ENCODE data around the gene DTX1. TPM values are rescaled to one million over a fixed set of nuclear protein-coding genes. Genes with fewer than 3 reads are reported as not detected.
A peak's percentile ranks its signal among the peaks of the same experiment; 100 is the strongest.

DTX1 gene
- total and polyA plus RNA-seq, 7 experiments from 2014 or later: 0.80 to 15.8 (median 4.5) TPM; not detected in 1

DNA sequence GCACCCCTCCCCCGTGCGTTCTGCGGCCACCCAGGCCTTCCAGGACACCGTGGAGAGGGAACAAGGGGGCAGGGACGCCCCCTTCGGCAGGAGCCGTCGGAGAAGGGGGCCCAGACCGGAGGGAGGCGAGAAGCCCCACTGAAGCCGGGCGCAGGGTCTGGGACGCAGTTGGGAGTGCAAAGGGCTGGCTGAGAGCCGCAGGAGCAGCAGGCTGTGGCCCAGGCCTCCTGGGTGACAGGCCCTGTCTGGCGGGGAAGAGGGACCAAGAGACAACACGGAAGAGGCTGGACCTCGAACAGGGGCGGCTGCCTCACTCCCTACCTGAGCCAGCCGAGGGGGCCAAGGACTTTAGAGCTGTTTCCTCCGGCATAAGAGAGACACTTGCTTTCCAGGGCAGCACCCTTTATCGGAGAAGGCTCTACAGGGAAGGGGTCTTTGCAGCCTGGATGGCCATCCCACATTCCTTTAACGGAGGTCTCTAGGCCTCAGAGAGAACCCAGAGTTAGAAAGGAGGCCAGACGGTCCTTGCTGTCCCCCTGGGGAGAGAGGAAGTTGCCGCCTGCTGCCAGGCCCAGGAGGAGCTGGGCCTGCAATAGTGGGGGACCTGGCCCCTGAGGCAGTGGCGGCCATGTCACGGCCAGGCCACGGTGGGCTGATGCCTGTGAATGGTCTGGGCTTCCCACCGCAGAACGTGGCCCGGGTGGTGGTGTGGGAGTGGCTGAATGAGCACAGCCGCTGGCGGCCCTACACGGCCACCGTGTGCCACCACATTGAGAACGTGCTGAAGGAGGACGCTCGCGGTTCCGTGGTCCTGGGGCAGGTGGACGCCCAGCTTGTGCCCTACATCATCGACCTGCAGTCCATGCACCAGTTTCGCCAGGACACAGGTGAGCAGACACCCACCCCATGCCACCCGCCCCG is 1.3 kb downstream of the DTX1 start:
- H3K4me1 Mint-ChIP-seq: peaks cover 0 to 54% (median 27%) of the 10 kb centered on the region in 7 donors
- ChIA-PET POLR2A (interaction anchor here (1.2 kb wide), 2 partner anchors 34 to 42 kb away, joined by 3 read pairs; no protein-coding TSS in a partner anchor), CTCF (no interaction called here)
- peaks cover 4 to 42% of the 10 kb centered on the region in 2 donors for H3K4me1 ChIP-seq (ENCODE audit: control insufficient read depth in 2 of 2, insufficient read depth in 2 of 2, low read length in 2 of 2)
- no peaks in the 10 kb centered on the region for H3K9me3 Mint-ChIP-seq
- peak overlapping the region; percentile 57 for H3K4me3 ChIP-seq (ENCODE audit: low read length)
- peaks cover 0 to 27% (median 0%) of the 10 kb centered on the region in 5 donors for H3K27me3 Mint-ChIP-seq
- H3K4me3 Mint-ChIP-seq: peak overlapping the region in 1 of 10 donors; percentile 74
- intact Hi-C loops (cut with micrococcal nuclease): loop anchor here (5.0 to 10.0 kb wide), 2 partner anchors 79 to 277 kb away; partner anchors contain the start of genes RASAL1 (in 1 of the 2) and SLC8B1 (in 1 of the 2)
- no peaks in the 10 kb centered on the region for H3K27me3 ChIP-seq (ENCODE audit: control insufficient read depth in 2 of 2, insufficient read depth in 2 of 2, low read length in 2 of 2)
- H3K27ac Mint-ChIP-seq: peak overlapping the region in 5 of 9 donors; percentile 70 to 86 (median 77)
- H3K36me3 Mint-ChIP-seq: peaks cover 0 to 5% (median 0%) of the 10 kb centered on the region in 5 donors
- no peaks in the 10 kb centered on the region for H3K36me3 ChIP-seq (ENCODE audit: control insufficient read depth in 2 of 3, insufficient read depth in 3 of 3, low read length in 3 of 3)
- peak overlapping the region; percentile 72 for H3K27ac ChIP-seq (ENCODE audit: low read depth, low read length)
- ATAC-seq (no peak), DNase-seq (no peak)
- H3K9me3 ChIP-seq (ENCODE audit: control insufficient read depth in 2 of 3, low read length in 3 of 3): no peaks in the 10 kb centered on the region

DNA sequence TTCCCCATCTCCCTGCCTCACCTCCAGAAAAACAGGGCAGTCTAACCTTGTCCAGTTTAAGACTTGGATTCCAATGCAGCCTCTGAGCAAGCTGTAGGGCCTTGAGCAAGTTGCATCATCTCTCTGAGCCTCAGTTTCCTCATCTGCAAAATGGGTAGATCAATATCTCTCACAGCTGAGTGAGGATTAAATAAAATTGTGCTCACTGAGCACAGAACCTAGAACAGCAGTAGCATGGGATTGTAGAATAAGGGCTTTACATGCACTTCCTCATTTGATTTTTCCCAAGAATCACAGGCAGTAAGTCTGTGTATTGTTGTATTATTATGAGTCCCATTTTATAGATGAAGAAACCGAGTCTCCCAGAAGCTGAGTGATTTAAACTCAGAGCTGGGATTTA is 2.0 kb downstream of the DTX1 start:
- intact Hi-C loops (cut with micrococcal nuclease): loop anchor here (5.0 to 10.0 kb wide), 2 partner anchors 79 to 276 kb away; partner anchors contain the start of genes RASAL1 (in 1 of the 2) and SLC8B1 (in 1 of the 2)
- CTCF ChIA-PET: interaction anchor here (1.0 kb wide), 1 partner anchor 34 kb away, joined by 3 read pairs; no protein-coding TSS in a partner anchor
- H3K9me3 ChIP-seq (ENCODE audit: control insufficient read depth in 2 of 3, low read length in 3 of 3): no peaks in the 10 kb centered on the region
- H3K36me3 ChIP-seq (ENCODE audit: control insufficient read depth in 2 of 3, insufficient read depth in 3 of 3, low read length in 3 of 3): no peaks in the 10 kb centered on the region
- DNase-seq (no peak), ATAC-seq (no peak)
- H3K27ac ChIP-seq (ENCODE audit: low read depth, low read length): peak overlapping the region; percentile 10
- peaks cover 0 to 5% (median 0%) of the 10 kb centered on the region in 5 donors for H3K36me3 Mint-ChIP-seq
- no peak overlapping the region for H3K4me3 ChIP-seq (ENCODE audit: low read length)
- H3K27me3 Mint-ChIP-seq: peaks cover 0 to 23% (median 0%) of the 10 kb centered on the region in 5 donors
- H3K27me3 ChIP-seq (ENCODE audit: control insufficient read depth in 2 of 2, insufficient read depth in 2 of 2, low read length in 2 of 2): no peaks in the 10 kb centered on the region
- H3K4me1 Mint-ChIP-seq: peaks cover 0 to 57% (median 24%) of the 10 kb centered on the region in 7 donors
- no peak overlapping the region for H3K4me3 Mint-ChIP-seq
- peak overlapping the region in 2 of 9 donors; percentile 27 to 52 for H3K27ac Mint-ChIP-seq
- POLR2A ChIA-PET: interaction anchor here (1.2 kb wide), 2 partner anchors 34 to 41 kb away, joined by 3 read pairs; no protein-coding TSS in a partner anchor
- peaks cover 4 to 45% of the 10 kb centered on the region in 2 donors for H3K4me1 ChIP-seq (ENCODE audit: control insufficient read depth in 2 of 2, insufficient read depth in 2 of 2, low read length in 2 of 2)
- H3K9me3 Mint-ChIP-seq: no peaks in the 10 kb centered on the region

- peaks cover 4 to 51% of the 10 kb centered on the region in 2 donors for H3K4me1 ChIP-seq (ENCODE audit: control insufficient read depth in 2 of 2, insufficient read depth in 2 of 2, low read length in 2 of 2)
- no peak for ATAC-seq
- Mint-ChIP-seq H3K9me3 (no peaks in the 10 kb centered on the region), H3K27ac (no peak overlapping the region), H3K36me3 (peaks cover 0 to 5% (median 0%) of the 10 kb centered on the region in 5 donors), H3K4me3 (no peak overlapping the region), H3K4me1 (peaks cover 0 to 58% (median 28%) of the 10 kb centered on the region in 7 donors), H3K27me3 (peaks cover 0 to 23% (median 0%) of the 10 kb centered on the region in 5 donors)
- POLR2A ChIA-PET: interaction anchor here (1.2 kb wide), 1 partner anchor 41 kb away, joined by 3 read pairs; no protein-coding TSS in a partner anchor
- H3K9me3 ChIP-seq (ENCODE audit: control insufficient read depth in 2 of 3, low read length in 3 of 3): no peaks in the 10 kb centered on the region
- H3K27me3 ChIP-seq (ENCODE audit: control insufficient read depth in 2 of 2, insufficient read depth in 2 of 2, low read length in 2 of 2): no peaks in the 10 kb centered on the region
- intact Hi-C loops (cut with micrococcal nuclease): loop anchor here (5.0 to 10.0 kb wide), 2 partner anchors 78 to 276 kb away; partner anchors contain the start of genes RASAL1 (in 1 of the 2) and SLC8B1 (in 1 of the 2)
- CTCF ChIA-PET: interaction anchor here (1.0 to 1.5 kb wide), 2 partner anchors 11 to 33 kb away, joined by 3 to 6 read pairs; no protein-coding TSS in a partner anchor
- no peak overlapping the region for H3K4me3 ChIP-seq (ENCODE audit: low read length)
- peak overlapping the region; percentile 10 for H3K27ac ChIP-seq (ENCODE audit: low read depth, low read length)
- no peak for DNase-seq
- peaks cover 0 to 2% (median 0%) of the 10 kb centered on the region in 3 experiments for H3K36me3 ChIP-seq (ENCODE audit: control insufficient read depth in 2 of 3, insufficient read depth in 3 of 3, low read length in 3 of 3)
These were observed 2.6 kb downstream of the DTX1 start for GRCh38 chr12:113059071-113059595.

DNA sequence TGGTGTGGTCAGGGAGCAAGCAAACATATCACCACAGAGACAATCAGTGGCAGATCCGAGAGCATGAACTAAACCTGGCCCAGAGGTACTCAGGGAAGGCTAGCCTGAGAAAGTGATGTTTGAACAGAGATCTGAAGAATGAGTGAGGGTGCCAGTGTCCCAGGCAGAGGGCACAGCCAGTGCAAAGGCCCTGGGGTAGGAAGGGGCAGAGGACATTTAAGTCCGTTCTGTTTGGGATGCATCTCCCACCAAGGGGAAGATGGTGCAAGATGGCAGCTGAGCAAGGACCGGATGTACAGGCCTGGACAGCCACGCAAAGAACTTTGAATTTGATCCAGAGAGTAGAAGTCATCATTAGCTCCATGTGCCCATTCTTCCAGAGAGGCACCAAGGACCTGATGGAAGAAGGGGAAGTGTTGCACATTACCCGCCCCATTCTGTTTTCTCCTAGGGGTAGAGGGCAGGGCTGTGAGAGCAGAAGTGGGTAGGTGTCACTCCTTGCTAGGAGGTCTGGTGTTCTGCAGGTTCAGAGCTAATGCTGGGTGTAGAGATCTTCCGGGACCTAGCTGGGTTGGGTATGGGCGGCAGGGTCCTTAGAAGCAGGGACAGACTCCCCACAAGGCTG is 3.9 kb downstream of the DTX1 start:
- Histone ChIP-seq H3K9me3 (ENCODE audit: control insufficient read depth in 2 of 3, low read length in 3 of 3) (no peaks in the 10 kb centered on the region), H3K4me3 (ENCODE audit: low read length) (no peak overlapping the region), H3K27ac (ENCODE audit: low read depth, low read length) (no peak overlapping the region), H3K27me3 (ENCODE audit: control insufficient read depth in 2 of 2, insufficient read depth in 2 of 2, low read length in 2 of 2) (no peaks in the 10 kb centered on the region), H3K4me1 (ENCODE audit: control insufficient read depth in 2 of 2, insufficient read depth in 2 of 2, low read length in 2 of 2) (peaks cover 4 to 54% of the 10 kb centered on the region in 2 donors), H3K36me3 (ENCODE audit: control insufficient read depth in 2 of 3, insufficient read depth in 3 of 3, low read length in 3 of 3) (peaks cover 0 to 7% (median 0%) of the 10 kb centered on the region in 3 experiments)
- POLR2A ChIA-PET: no interaction called here
- Mint-ChIP-seq H3K27me3 (peaks cover 0 to 12% (median 0%) of the 10 kb centered on the region in 5 donors), H3K4me1 (peaks cover 0 to 57% (median 27%) of the 10 kb centered on the region in 7 donors), H3K36me3 (peaks cover 0 to 9% (median 0%) of the 10 kb centered on the region in 5 donors), H3K27ac (peak overlapping the region in 2 of 9 donors; percentile 66 to 76), H3K4me3 (peak overlapping the region in 1 of 10 donors; percentile 15), H3K9me3 (no peaks in the 10 kb centered on the region)
- no peak for ATAC-seq
- CTCF ChIA-PET: interaction anchor here (1.5 kb wide), 2 partner anchors 12 kb away, joined by 6 read pairs; no protein-coding TSS in a partner anchor
- no peak for DNase-seq
- intact Hi-C loops (cut with micrococcal nuclease): no loop called here

- DNase-seq (no peak), ATAC-seq (no peak)
- Histone ChIP-seq H3K27me3 (ENCODE audit: control insufficient read depth in 2 of 2, insufficient read depth in 2 of 2, low read length in 2 of 2) (no peaks in the 10 kb centered on the region), H3K36me3 (ENCODE audit: control insufficient read depth in 2 of 3, insufficient read depth in 3 of 3, low read length in 3 of 3) (peaks cover 0 to 7% (median 0%) of the 10 kb centered on the region in 3 experiments), H3K4me3 (ENCODE audit: low read length) (no peak overlapping the region), H3K4me1 (ENCODE audit: control insufficient read depth in 2 of 2, insufficient read depth in 2 of 2, low read length in 2 of 2) (peaks cover 1 to 54% of the 10 kb centered on the region in 2 donors), H3K27ac (ENCODE audit: low read depth, low read length) (no peak overlapping the region), H3K9me3 (ENCODE audit: control insufficient read depth in 2 of 3, low read length in 3 of 3) (no peaks in the 10 kb centered on the region)
- Mint-ChIP-seq H3K4me1 (peaks cover 0 to 50% (median 19%) of the 10 kb centered on the region in 7 donors), H3K27ac (peak overlapping the region in 5 of 9 donors; percentile 66 to 76 (median 67)), H3K36me3 (peaks cover 0 to 9% (median 0%) of the 10 kb centered on the region in 5 donors), H3K4me3 (peak overlapping the region in 3 of 10 donors; percentile 13 to 42 (median 15)), H3K27me3 (peaks cover 0 to 7% (median 0%) of the 10 kb centered on the region in 5 donors), H3K9me3 (no peaks in the 10 kb centered on the region)
- intact Hi-C loops (cut with micrococcal nuclease): no loop called here
- ChIA-PET POLR2A (interaction anchor here (1.0 kb wide), 1 partner anchor 124 kb away, joined by 4 read pairs; the partner anchor contains the start of gene DDX54), CTCF (interaction anchor here (1.5 kb wide), 1 partner anchor 13 kb away, joined by 6 read pairs; no protein-coding TSS in a partner anchor)
These were observed 4.6 kb downstream of the DTX1 start for GRCh38 chr12:113061061-113061694.
